IMR-90 (cell line): ENCODE data around the gene CACNA2D1. TPM values are rescaled to one million over a fixed set of nuclear protein-coding genes. Genes with fewer than 3 reads are reported as not detected.

Source experiments
- ATAC-seq: fragments of 200-7000 bp; cut with Tn5 transposase; 2 replicates; pipeline ENCODE4 v1.9.1; 2020; ENCODE audit warnings: low read depth, mild to moderate bottlenecking, moderate library complexity
- BruUV-seq: library from RNA; stranded (reverse); fragments of 400-500 nt; replicated peaks from 2 replicates; lab custom pipeline; 2021; lab: Mats Ljungman, UMichigan
- CTCF ChIA-PET: fragments of 300-600 bp; formaldehyde crosslinking; extraction: SDS; loops from one replicate; lab custom pipeline; 2021; ENCODE audit warnings: antibody characterized with exemption; lab: Yijun Ruan, JAX
- POLR2A ChIA-PET: fragments of 300-600 bp; sonication (Branson Sonifier 250); formaldehyde crosslinking; loops from one replicate; lab custom pipeline; 2022; ENCODE audit warnings: antibody characterized with exemption; ENCODE audit not compliant: unreplicated experiment; lab: Charles Lee
- DNase-seq: peaks from one replicate; pipeline ENCODE4 v3.0.0; 2013
- H2AFZ ChIP-seq: replicated peaks from 2 replicates; pipeline ENCODE3; 2013; ENCODE audit warnings: low read length, mild to moderate bottlenecking; ENCODE audit not compliant: poor library complexity
- H2AK5ac ChIP-seq: 2 replicates; pipeline ENCODE4 v1.6.1; 2013; ENCODE audit warnings: low read depth, low read length, inconsistent platforms
- H2AK9ac ChIP-seq: replicated peaks from 2 replicates; pipeline ENCODE3; 2013; ENCODE audit warnings: mild to moderate bottlenecking, low read depth, low read length, moderate library complexity; ENCODE audit not compliant: poor library complexity
- H2BK120ac ChIP-seq: 2 replicates; pipeline ENCODE4 v1.6.1; 2013; ENCODE audit warnings: low read depth, low read length, inconsistent platforms
- H2BK15ac ChIP-seq: 3 replicates; pipeline ENCODE4 v1.6.1; 2013; ENCODE audit warnings: low read depth, low read length, inconsistent platforms
- H2BK20ac ChIP-seq: 2 replicates; pipeline ENCODE4 v1.6.1; 2013; ENCODE audit warnings: low read depth, mild to moderate bottlenecking, inconsistent platforms, low read length, moderate library complexity
- H2BK5ac ChIP-seq: 2 replicates; pipeline ENCODE4 v1.6.1; 2013; ENCODE audit warnings: mild to moderate bottlenecking, low read depth, low read length, inconsistent platforms; ENCODE audit not compliant: poor library complexity, severe bottlenecking
- H3K14ac ChIP-seq: replicated peaks from 2 replicates; pipeline ENCODE4 v1.6.1; 2013; ENCODE audit warnings: low read depth, low read length, inconsistent platforms
- H3K18ac ChIP-seq: 2 replicates; pipeline ENCODE4 v1.6.1; 2013; ENCODE audit warnings: low read depth, low read length, control low read depth
- H3K23ac ChIP-seq: 2 replicates; pipeline ENCODE4 v1.6.1; 2013; ENCODE audit warnings: low read depth, low read length, inconsistent platforms
- H3K27ac ChIP-seq: 2 replicates; pipeline ENCODE4 v1.5.1; 2013; ENCODE audit warnings: mild to moderate bottlenecking, control low read depth, low read length; ENCODE audit not compliant: insufficient read depth
- H3K27me3 ChIP-seq: 2 replicates; pipeline ENCODE4 v1.6.1; 2013; ENCODE audit warnings: low read length; ENCODE audit not compliant: control insufficient read depth, insufficient read depth
- H3K36me3 ChIP-seq: 2 replicates; pipeline ENCODE4 v1.6.1; 2013; ENCODE audit warnings: low read length, mixed read lengths; ENCODE audit not compliant: control insufficient read depth, insufficient read depth
- H3K4ac ChIP-seq: 2 replicates; pipeline ENCODE4 v1.6.1; 2013; ENCODE audit warnings: low read depth, low read length, inconsistent platforms
- H3K4me1 ChIP-seq: 2 replicates; pipeline ENCODE4 v1.6.1; 2013; ENCODE audit warnings: low read length, mixed read lengths; ENCODE audit not compliant: control insufficient read depth, insufficient read depth
- H3K4me2 ChIP-seq: 2 replicates; pipeline ENCODE4 v1.6.1; 2013; ENCODE audit warnings: low read depth, mild to moderate bottlenecking, control low read depth, low read length, moderate library complexity
- H3K4me3 ChIP-seq: 2 replicates; pipeline ENCODE4 v1.5.1; 2013; ENCODE audit warnings: low read depth, mild to moderate bottlenecking, control low read depth, low read length, moderate library complexity; ENCODE audit not compliant: insufficient read depth
- H3K56ac ChIP-seq: 2 replicates; pipeline ENCODE4 v1.6.1; 2013; ENCODE audit warnings: low read length, inconsistent platforms; ENCODE audit not compliant: insufficient read depth; ENCODE audit errors: extremely low read depth
- H3K79me1 ChIP-seq, 2 experiments: 2 replicates each; pipeline ENCODE4 v1.6.1; 2013; ENCODE audit warnings: low read length in 2 of 2, inconsistent platforms in 1 of 2, low read depth in 1 of 2
- H3K9ac ChIP-seq: 2 replicates; pipeline ENCODE4 v1.6.1; 2013; ENCODE audit warnings: low read depth, low read length, control low read depth
- H3K9me1 ChIP-seq: 2 replicates; pipeline ENCODE4 v1.6.1; 2013; ENCODE audit warnings: low read length, inconsistent platforms; ENCODE audit not compliant: insufficient read depth
- H3K9me3 ChIP-seq: 2 replicates; pipeline ENCODE4 v1.6.1; 2013; ENCODE audit warnings: low read length; ENCODE audit not compliant: control insufficient read depth, insufficient read depth
- H4K20me1 ChIP-seq: 2 replicates; pipeline ENCODE4 v1.6.1; 2013; ENCODE audit warnings: low read length, inconsistent platforms; ENCODE audit not compliant: insufficient read depth
- H4K5ac ChIP-seq: 2 replicates; pipeline ENCODE4 v1.6.1; 2013; ENCODE audit warnings: mild to moderate bottlenecking, low read depth, low read length, control low read depth
- H4K8ac ChIP-seq, 2 experiments: 2 replicates each; pipeline ENCODE4 v1.6.1; 2013; ENCODE audit warnings: low read depth in 2 of 2, low read length in 2 of 2, control low read depth in 1 of 2, inconsistent platforms in 1 of 2
- H4K91ac ChIP-seq: 2 replicates; pipeline ENCODE4 v1.6.1; 2013; ENCODE audit warnings: low read depth, low read length, inconsistent platforms; ENCODE audit not compliant: insufficient read depth
- CEBPB ChIP-seq: IDR thresholded peaks from 2 replicates; pipeline ENCODE4 v1.6.1; 2012; ENCODE audit warnings: low read depth, low read length, improper control_type of control experiment
- MAZ ChIP-seq: IDR thresholded peaks from 2 replicates; pipeline ENCODE4 v1.6.1; 2012; ENCODE audit warnings: low read depth, mild to moderate bottlenecking, low read length, improper control_type of control experiment, moderate library complexity, borderline replicate concordance
- NFE2L2 ChIP-seq: fragments of 150-350 bp; IDR thresholded peaks from 2 replicates; pipeline ENCODE4 v1.6.1; 2016; ENCODE audit warnings: low read depth, mild to moderate bottlenecking, low read length
- POLR2A ChIP-seq: IDR thresholded peaks from 2 replicates; pipeline ENCODE4 v1.6.1; 2012; ENCODE audit warnings: mild to moderate bottlenecking, low read depth, low read length
- RAD21 ChIP-seq: IDR thresholded peaks from 2 replicates; pipeline ENCODE4 v1.6.1; 2012; ENCODE audit warnings: low read length, improper control_type of control experiment
- WGBS, 2 experiments: methylation state at CpG; one replicate each; pipeline versions ENCODE4 v1.1.5 to v1.1.7; 2013; ENCODE audit warnings: missing lambda C conversion rate in 2 of 2; ENCODE audit not compliant: insufficient read length in 1 of 2; ENCODE audit errors: extremely low coverage in 2 of 2; 5-methylcytosine and 5-hydroxymethylcytosine counted together
- dilution Hi-C: fragments of 300-500 bp; cut with HindIII; formaldehyde crosslinking; loops from one replicate; pipeline ENCODE4 v1.14.3; 2018; ENCODE audit warnings: low sequenced_read_pairs; ENCODE audit not compliant: unreplicated experiment
- in situ Hi-C: fragments of 300-500 bp; cut with MboI; formaldehyde crosslinking; loops from 3 replicates; pipeline ENCODE4 v1.14.3; 2019; ENCODE audit warnings: low sequenced_read_pairs, inconsistent platforms, mixed read lengths
- intact Hi-C: fragments of 100-400 bp; cut with micrococcal nuclease; formaldehyde crosslinking; loops from 2 replicates; pipeline ENCODE4 v1.10.0; 2022
- polyA plus RNA-seq, 3 experiments: library from polyadenylated mRNA; depleted of rRNA; stranded (reverse); fragments of >200 nt; gene quantifications; 2 replicates each; pipeline ENCODE4 v1.2.3, GENCODE V29; 2012; ENCODE audit warnings: low replicate concordance in 1 of 3
- total RNA-seq: library from RNA; depleted of rRNA; stranded (reverse); fragments of >200 nt; gene quantifications from 2 replicates; pipeline ENCODE4 v1.2.3, GENCODE V29; 2012

CACNA2D1 gene
- total and polyA plus RNA-seq, 2 of the 4 experiments (the other 2 are of a cell fraction), result 5.8 to 21.9 TPM

DNA sequence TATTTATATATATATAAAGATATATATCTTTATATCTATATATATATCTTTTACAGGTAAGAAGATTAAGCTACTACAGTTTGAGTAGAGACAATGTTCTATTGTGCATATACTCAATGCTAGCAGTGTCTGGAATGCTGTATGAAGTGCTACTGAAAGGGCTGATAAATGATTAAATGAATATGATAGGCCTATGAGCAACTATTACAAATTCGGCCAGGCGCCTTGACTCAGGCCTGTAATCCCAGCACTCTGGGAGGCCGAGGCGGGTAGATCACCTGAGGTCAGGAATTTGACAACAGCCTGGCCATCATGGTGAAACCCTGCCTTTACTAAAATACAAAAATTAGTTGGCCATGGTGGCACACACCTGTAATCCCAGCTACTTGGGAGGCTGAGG, 297.1 kb downstream of the CACNA2D1 start:
- Histone ChIP-seq H3K4me3 (no peak overlapping the region), H3K36me3 (no peaks in the 10 kb centered on the region), H4K8ac (no peak overlapping the region), H4K91ac (no peak overlapping the region), H3K9me1 (no peaks in the 10 kb centered on the region), H3K27ac (no peak overlapping the region), H3K56ac (no peak overlapping the region), H2BK120ac (no peak overlapping the region), H3K4me1 (no peaks in the 10 kb centered on the region), H2BK20ac (no peak overlapping the region), H3K4me2 (no peak overlapping the region), H3K23ac (no peak overlapping the region), H3K79me1 (no peaks in the 10 kb centered on the region; a peak in 1 of 4 replicates), H2AFZ (no peak overlapping the region), H3K27me3 (no peaks in the 10 kb centered on the region), H2AK9ac (no peak overlapping the region), H3K4ac (no peak overlapping the region), H2BK15ac (no peak overlapping the region), H2BK5ac (no peak overlapping the region), H3K9me3 (no peaks in the 10 kb centered on the region), H3K9ac (no peak overlapping the region), H3K18ac (no peak overlapping the region), H3K14ac (no peak overlapping the region), H2AK5ac (no peak overlapping the region), H4K20me1 (no peaks in the 10 kb centered on the region), H4K5ac (no peak overlapping the region)
- CTCF ChIA-PET, result no interaction called here
- intact Hi-C loops (no loop called here), dilution Hi-C loops (no loop called here), in situ Hi-C loops (no loop called here)
- TF ChIP-seq NFE2L2, result no peak
- no peak for TF ChIP-seq RAD21
- TF ChIP-seq POLR2A, result no peak
- TF ChIP-seq CEBPB, result no peak
- no peak for TF ChIP-seq MAZ
- POLR2A ChIA-PET, result no interaction called here
- ATAC-seq (no peak), DNase-seq (no peak)
- BruUV-seq, result no TSS peak
- WGBS, 2 experiments, result 100% methylated on average over 2 of the region's 4 CpGs; no CpG with 5 or more reads in 1 of the 2 experiments
